HG03432 (cell line): Measurements from ENCODE around the gene KCTD11.

ENCODE experiments used
- ATAC-seq: cut with Tn5 transposase; IDR thresholded peaks from one replicate; pipeline ENCODE4 v1.9.1; 2021; ENCODE audit warnings: mild to moderate bottlenecking, moderate library complexity; ENCODE audit not compliant: unreplicated experiment

KCTD11 gene

DNA sequence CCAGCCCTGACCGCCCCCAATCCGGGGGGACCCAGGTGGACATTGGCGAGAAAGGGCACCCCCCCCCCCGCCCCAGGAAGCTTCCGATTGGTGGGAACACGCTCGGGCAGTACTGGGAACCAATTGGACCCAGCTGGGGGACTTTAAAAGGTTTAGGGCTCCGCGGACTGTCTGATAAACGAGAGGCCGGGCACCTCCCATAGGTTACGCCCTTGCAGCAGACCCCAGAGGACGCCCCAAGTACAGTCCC is 51.7 kb downstream of the KCTD11 start:
- no peak for ATAC-seq

DNA sequence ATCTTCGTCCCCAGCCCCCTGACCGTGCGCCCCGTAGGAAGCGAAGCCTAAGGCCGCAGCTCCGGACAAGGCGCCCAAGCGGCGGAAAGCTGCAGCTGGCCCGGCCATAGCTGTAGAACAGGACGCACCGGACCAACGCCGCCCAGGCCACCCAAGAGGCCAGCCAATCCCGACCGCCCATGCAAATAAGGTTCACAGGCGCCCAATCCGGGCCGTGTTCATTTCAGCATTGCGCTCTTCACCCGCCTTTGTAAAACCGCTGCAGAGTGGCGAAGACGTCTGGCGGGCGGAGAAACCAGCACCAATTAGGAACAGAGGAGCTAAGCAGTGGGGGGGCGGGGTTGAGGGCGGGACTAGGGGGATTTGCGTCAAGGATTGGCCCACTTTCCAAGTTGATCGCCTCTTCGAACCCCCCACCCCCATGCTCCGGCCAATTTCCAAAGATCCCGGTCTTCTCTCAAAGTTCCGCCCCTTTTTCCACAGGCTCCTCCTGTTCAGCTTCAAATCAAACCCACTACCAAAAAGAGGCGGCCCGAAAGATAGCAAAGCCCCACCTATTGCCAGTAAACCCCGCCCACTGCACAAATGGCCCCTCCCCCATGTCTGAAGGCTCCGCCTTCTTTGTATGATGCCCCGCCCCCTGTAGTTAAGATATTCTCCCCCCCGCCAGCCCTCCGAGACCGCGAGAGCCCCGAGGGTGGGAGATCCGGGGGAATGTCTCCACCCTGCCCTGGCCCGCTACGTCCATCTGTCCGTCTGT is 52.2 kb downstream of the KCTD11 start, which contains the start of gene TMEM256:
TSS of gene TMEM256 (minus strand) at position 121 of the 760 bp plus-strand sequence. CDS start at position 108, 13 bp downstream.
- peak; percentile 81 for ATAC-seq
